ENCODE data around the gene DCANP1. TPM values are rescaled to one million over a fixed set of nuclear protein-coding genes. Genes with fewer than 3 reads are reported as not detected.

Gene DCANP1
- total RNA-seq, 1 donor from 2014 or later = not detected

- H3K9me3 Mint-ChIP-seq = no peaks in the 10 kb centered on the region
- peaks cover 21% of the 10 kb centered on the region for H3K27me3 Mint-ChIP-seq
- ATAC-seq (ENCODE audit: low read depth) (no peak), DNase-seq (no peak)
- POLR2A ChIA-PET = no interaction called here
- no peak overlapping the region for H3K27ac Mint-ChIP-seq
- H3K4me3 Mint-ChIP-seq = no peak overlapping the region
- CTCF ChIA-PET = interaction anchor here (1.0 to 1.4 kb wide), 2 partner anchors 15 to 16 kb away, joined by 3 to 5 read pairs; no protein-coding TSS in a partner anchor
- intact Hi-C loops (cut with micrococcal nuclease) = no loop called here
- no peak for TF ChIP-seq CTCF (IDR thresholded peaks at IDR 0.05)
- H3K4me1 Mint-ChIP-seq = peaks cover 21% of the 10 kb centered on the region
- no peaks in the 10 kb centered on the region for H3K36me3 Mint-ChIP-seq (ENCODE audit: low read depth)
Measured at GRCh38 chr5:135440916-135441315, 6.2 kb downstream of the DCANP1 start.

GRCh38 chr5:135439231-135440205 lies 7.6 kb downstream of the DCANP1 start:
- no peak overlapping the region for H3K27ac Mint-ChIP-seq
- peaks cover 21% of the 10 kb centered on the region for H3K4me1 Mint-ChIP-seq
- TF ChIP-seq CTCF (IDR thresholded peaks at IDR 0.05) = no peak
- intact Hi-C loops (cut with micrococcal nuclease) = no loop called here
- POLR2A ChIA-PET = no interaction called here
- no peaks in the 10 kb centered on the region for H3K36me3 Mint-ChIP-seq (ENCODE audit: low read depth)
- peaks cover 21% of the 10 kb centered on the region for H3K27me3 Mint-ChIP-seq
- CTCF ChIA-PET = interaction anchor here (2.2 to 3.7 kb wide), 2 partner anchors 14 to 18 kb away, joined by 9 to 16 read pairs; no protein-coding TSS in a partner anchor
- no peaks in the 10 kb centered on the region for H3K9me3 Mint-ChIP-seq
- DNase-seq = no peak
- H3K4me3 Mint-ChIP-seq = no peak overlapping the region
- no peak for ATAC-seq (ENCODE audit: low read depth)

GRCh38 chr5:135438636-135439221 lies 8.4 kb downstream of the DCANP1 start:
- peaks cover 16% of the 10 kb centered on the region for H3K27me3 Mint-ChIP-seq
- ChIA-PET POLR2A (no interaction called here), CTCF (interaction anchor here (2.2 to 3.7 kb wide), 2 partner anchors 13 to 19 kb away, joined by 9 to 16 read pairs; no protein-coding TSS in a partner anchor)

GRCh38 chr5:135437796-135438560 lies 9.2 kb downstream of the DCANP1 start:
- no peaks in the 10 kb centered on the region for H3K36me3 Mint-ChIP-seq (ENCODE audit: low read depth)
- H3K27me3 Mint-ChIP-seq = peaks cover 14% of the 10 kb centered on the region
- H3K9me3 Mint-ChIP-seq = no peaks in the 10 kb centered on the region
- H3K4me1 Mint-ChIP-seq = peaks cover 21% of the 10 kb centered on the region
- TF ChIP-seq CTCF (IDR thresholded peaks at IDR 0.05) = no peak
- ATAC-seq (ENCODE audit: low read depth) = no peak
- POLR2A ChIA-PET = no interaction called here
- DNase-seq = no peak
- H3K27ac Mint-ChIP-seq = no peak overlapping the region
- intact Hi-C loops (cut with micrococcal nuclease) = no loop called here
- no peak overlapping the region for H3K4me3 Mint-ChIP-seq
- CTCF ChIA-PET = interaction anchor here (2.2 to 3.7 kb wide), 2 partner anchors 12 to 19 kb away, joined by 9 to 16 read pairs; no protein-coding TSS in a partner anchor

More at GRCh38 chr5:135438636-135439221, 8.4 kb downstream of the DCANP1 start:
- H3K4me3 Mint-ChIP-seq = no peak overlapping the region
- no peak for ATAC-seq (ENCODE audit: low read depth)
- no peak for DNase-seq
- no peak overlapping the region for H3K27ac Mint-ChIP-seq
- TF ChIP-seq CTCF (IDR thresholded peaks at IDR 0.05) = no peak
- H3K36me3 Mint-ChIP-seq (ENCODE audit: low read depth) = no peaks in the 10 kb centered on the region
- H3K4me1 Mint-ChIP-seq = peaks cover 21% of the 10 kb centered on the region
- intact Hi-C loops (cut with micrococcal nuclease) = no loop called here
- H3K9me3 Mint-ChIP-seq = no peaks in the 10 kb centered on the region

All from activated B cell treated with CpG ODN at 0.5 μM for 24 hours (primary cell).